PFSK-1 (cell line): ENCODE measurements around the gene GALNT10. TPM values are rescaled to one million over a fixed set of nuclear protein-coding genes. Genes with fewer than 3 reads are reported as not detected.

Experiments used
- FOXP2 ChIP-seq: optimal IDR thresholded peaks from 2 replicates; pipeline ENCODE3; 2011; ENCODE audit warnings: borderline replicate concordance, control low read depth, inconsistent platforms; ENCODE audit not compliant: insufficient read depth; ENCODE audit errors: extremely low read length, extremely low read depth
- POLR2AphosphoS5 ChIP-seq: IDR thresholded peaks from 2 replicates; pipeline ENCODE4 v1.6.1; 2012; ENCODE audit warnings: low read depth, mild to moderate bottlenecking, control low read depth, low read length, moderate library complexity
- REST ChIP-seq, 2 experiments: IDR thresholded peaks; 2 replicates each; pipeline versions ENCODE4 v1.6.1 to v1.8.0; 2011 to 2012; ENCODE audit warnings: low read depth in 2 of 2, low read length in 2 of 2, control low read depth in 1 of 2, inconsistent platforms in 1 of 2, mild to moderate bottlenecking in 1 of 2, moderate library complexity in 1 of 2; ENCODE audit not compliant: insufficient read depth in 1 of 2
- SIN3A ChIP-seq: IDR thresholded peaks from 2 replicates; pipeline ENCODE4 v1.6.1; 2012; ENCODE audit warnings: mild to moderate bottlenecking, low read length, moderate library complexity, borderline replicate concordance; ENCODE audit not compliant: insufficient read depth
- TAF1 ChIP-seq: IDR thresholded peaks from 2 replicates; pipeline ENCODE4 v1.6.1; 2012; ENCODE audit warnings: low read length, control low read depth, borderline replicate concordance; ENCODE audit not compliant: insufficient read depth
- polyA plus RNA-seq: library from polyadenylated mRNA; unstranded; fragments of >200 nt; gene quantifications from one replicate; pipeline ENCODE4 v1.2.1, GENCODE V29; 2012; ENCODE audit warnings: low read depth, missing spikeins; ENCODE audit not compliant: insufficient read length

The GALNT10 gene
- 9.5 TPM for polyA plus RNA-seq

GRCh38 chr5:154190595-154191304, at the start of gene GALNT10:
GALNT10 (plus strand) TSS chr5:154190733; CDS start chr5:154190867, 134 bp downstream.
- TF ChIP-seq FOXP2 = no peak
- peak; percentile 89 for TF ChIP-seq TAF1
- TF ChIP-seq POLR2AphosphoS5 = no peak
- TF ChIP-seq SIN3A = no peak
- TF ChIP-seq REST (IDR thresholded peaks at IDR 0.05; ENCODE audit: insufficient read depth in 1 of 2, low read depth in 2 of 2, low read length in 2 of 2) = no peak

GRCh38 chr5:154141745-154142221, 48.8 kb upstream of the GALNT10 start:
- TF ChIP-seq TAF1 (no peak), SIN3A (no peak), FOXP2 (no peak), REST (IDR thresholded peaks at IDR 0.05; ENCODE audit: insufficient read depth in 1 of 2, low read depth in 2 of 2, low read length in 2 of 2) (no peak), POLR2AphosphoS5 (no peak)

GRCh38 chr5:154143211-154143641, 47.3 kb upstream of the GALNT10 start:
- no peak for TF ChIP-seq SIN3A
- TF ChIP-seq TAF1 = no peak
- no peak for TF ChIP-seq FOXP2
- TF ChIP-seq REST (IDR thresholded peaks at IDR 0.05; ENCODE audit: insufficient read depth in 1 of 2, low read depth in 2 of 2, low read length in 2 of 2) = no peak
- no peak for TF ChIP-seq POLR2AphosphoS5

GRCh38 chr5:154145268-154145667, 45.3 kb upstream of the GALNT10 start:
- TF ChIP-seq TAF1 = no peak
- TF ChIP-seq POLR2AphosphoS5 = no peak
- TF ChIP-seq FOXP2 = no peak
- no peak for TF ChIP-seq REST (IDR thresholded peaks at IDR 0.05; ENCODE audit: insufficient read depth in 1 of 2, low read depth in 2 of 2, low read length in 2 of 2)
- no peak for TF ChIP-seq SIN3A
